Fibroblast of lung (primary cell): ENCODE data around the gene ANP32E.

Experiments used
- EZH2 ChIP-seq: IDR thresholded peaks from 2 replicates; pipeline ENCODE4 v1.5.1; 2012; ENCODE audit warnings: low read length, control low read depth, mild to moderate bottlenecking; ENCODE audit errors: missing control alignments
- TF ChIP-seq, protein P1 (sequence below), 2 donors: IDR thresholded peaks in 1 of 2; conservative IDR thresholded peaks in 1 of 2; 1 replicate in 1 of 2; 2 replicates in 1 of 2; pipeline ENCODE4 v1.5.1; 2011 to 2012; ENCODE audit warnings: low read length in 2 of 2, control low read depth in 1 of 2, inconsistent platforms in 1 of 2, low read depth in 1 of 2, mild to moderate bottlenecking in 1 of 2

- TF ChIP-seq, protein P1, sequence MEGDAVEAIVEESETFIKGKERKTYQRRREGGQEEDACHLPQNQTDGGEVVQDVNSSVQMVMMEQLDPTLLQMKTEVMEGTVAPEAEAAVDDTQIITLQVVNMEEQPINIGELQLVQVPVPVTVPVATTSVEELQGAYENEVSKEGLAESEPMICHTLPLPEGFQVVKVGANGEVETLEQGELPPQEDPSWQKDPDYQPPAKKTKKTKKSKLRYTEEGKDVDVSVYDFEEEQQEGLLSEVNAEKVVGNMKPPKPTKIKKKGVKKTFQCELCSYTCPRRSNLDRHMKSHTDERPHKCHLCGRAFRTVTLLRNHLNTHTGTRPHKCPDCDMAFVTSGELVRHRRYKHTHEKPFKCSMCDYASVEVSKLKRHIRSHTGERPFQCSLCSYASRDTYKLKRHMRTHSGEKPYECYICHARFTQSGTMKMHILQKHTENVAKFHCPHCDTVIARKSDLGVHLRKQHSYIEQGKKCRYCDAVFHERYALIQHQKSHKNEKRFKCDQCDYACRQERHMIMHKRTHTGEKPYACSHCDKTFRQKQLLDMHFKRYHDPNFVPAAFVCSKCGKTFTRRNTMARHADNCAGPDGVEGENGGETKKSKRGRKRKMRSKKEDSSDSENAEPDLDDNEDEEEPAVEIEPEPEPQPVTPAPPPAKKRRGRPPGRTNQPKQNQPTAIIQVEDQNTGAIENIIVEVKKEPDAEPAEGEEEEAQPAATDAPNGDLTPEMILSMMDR (conservative IDR thresholded peaks at IDR 0.05 in 1 of 2, IDR thresholded peaks at IDR 0.05 in 1 of 2; ENCODE audit: low read depth in 1 of 2, low read length in 2 of 2): no peak
- no peak for TF ChIP-seq EZH2
These were observed 50.4 kb downstream of the ANP32E start for GRCh38 chr1:150185481-150185880.
